ENCODE data around the gene DCPS. TPM values are rescaled to one million over a fixed set of nuclear protein-coding genes. Genes with fewer than 3 reads are reported as not detected.

DCPS gene
- total RNA-seq, 1 donor from 2014 or later = 12.1 TPM

GRCh38 chr11:126318574-126319373 lies 14.9 kb downstream of the DCPS start:
- ATAC-seq = peak; percentile 93
- intact Hi-C loops (cut with DNase I) = loop anchor here (5.0 kb wide), 1 partner anchor 114 kb away; no protein-coding TSS in a partner anchor
- no peak for DNase-seq (ENCODE audit: low spot score)

GRCh38 chr11:126319374-126319740 lies 15.5 kb downstream of the DCPS start:
- ATAC-seq = no peak
- no peak for DNase-seq (ENCODE audit: low spot score)

GRCh38 chr11:126322996-126323395 lies 19.1 kb downstream of the DCPS start:
- ATAC-seq (no peak), DNase-seq (ENCODE audit: low spot score) (no peak)
- intact Hi-C loops (cut with DNase I) = no loop called here

More at GRCh38 chr11:126319374-126319740, 15.5 kb downstream of the DCPS start:
- intact Hi-C loops (cut with DNase I) = loop anchor here (5.0 kb wide), 1 partner anchor 113 kb away; no protein-coding TSS in a partner anchor

- ATAC-seq (no peak), DNase-seq (ENCODE audit: low spot score) (no peak)
- intact Hi-C loops (cut with DNase I) = no loop called here
These were observed 23.6 kb downstream of the DCPS start for GRCh38 chr11:126327281-126328000.

- no peak for DNase-seq (ENCODE audit: low spot score)
- peak; percentile 53 for ATAC-seq
- intact Hi-C loops (cut with DNase I) = no loop called here
These were observed 24.1 kb downstream of the DCPS start for GRCh38 chr11:126328001-126328390.

- intact Hi-C loops (cut with DNase I) = no loop called here
- no peak for DNase-seq (ENCODE audit: low spot score)
- ATAC-seq = peak; percentile 4
These were observed 24.6 kb downstream of the DCPS start for GRCh38 chr11:126328444-126328843.

- ATAC-seq (peak; percentile 23), DNase-seq (ENCODE audit: low spot score) (no peak)
- intact Hi-C loops (cut with DNase I) = no loop called here
These were observed 25.2 kb downstream of the DCPS start for GRCh38 chr11:126328938-126329643.

GRCh38 chr11:126329644-126330211 lies 25.9 kb downstream of the DCPS start:
- no peak for DNase-seq (ENCODE audit: low spot score)
- intact Hi-C loops (cut with DNase I) = no loop called here

GRCh38 chr11:126331286-126331685 lies 27.4 kb downstream of the DCPS start:
- intact Hi-C loops (cut with DNase I) = no loop called here
- DNase-seq (ENCODE audit: low spot score) (no peak), ATAC-seq (no peak)

More at GRCh38 chr11:126329644-126330211, 25.9 kb downstream of the DCPS start:
- ATAC-seq = no peak

- ATAC-seq = peak; percentile 69
- peak; percentile 80 for DNase-seq (ENCODE audit: low spot score)
- intact Hi-C loops (cut with DNase I) = no loop called here
These were observed 28.4 kb downstream of the DCPS start for GRCh38 chr11:126332221-126332711.

GRCh38 chr11:126333142-126333541 lies 29.3 kb downstream of the DCPS start:
- no peak for DNase-seq (ENCODE audit: low spot score)
- intact Hi-C loops (cut with DNase I) = no loop called here
- ATAC-seq = no peak

GRCh38 chr11:126334659-126335462 lies 31.0 kb downstream of the DCPS start:
- intact Hi-C loops (cut with DNase I) = no loop called here
- DNase-seq (ENCODE audit: low spot score) = no peak
- ATAC-seq = no peak

GRCh38 chr11:126335463-126335760 lies 31.6 kb downstream of the DCPS start:
- ATAC-seq (no peak), DNase-seq (ENCODE audit: low spot score) (no peak)
- intact Hi-C loops (cut with DNase I) = no loop called here

GRCh38 chr11:126336138-126336541 lies 32.3 kb downstream of the DCPS start:
- ATAC-seq = no peak
- DNase-seq (ENCODE audit: low spot score) = no peak
- intact Hi-C loops (cut with DNase I) = no loop called here

- no peak for ATAC-seq
- intact Hi-C loops (cut with DNase I) = no loop called here
- no peak for DNase-seq (ENCODE audit: low spot score)
These were observed 32.8 kb downstream of the DCPS start for GRCh38 chr11:126336671-126337101.

- DNase-seq (ENCODE audit: low spot score) (no peak), ATAC-seq (no peak)
- intact Hi-C loops (cut with DNase I) = no loop called here
These were observed 33.2 kb downstream of the DCPS start for GRCh38 chr11:126337126-126337473.

GRCh38 chr11:126337474-126338241 lies 33.8 kb downstream of the DCPS start:
- intact Hi-C loops (cut with DNase I) = no loop called here
- DNase-seq (ENCODE audit: low spot score) (no peak), ATAC-seq (no peak)

Data from sciatic nerve (tissue), 2 donors.